Panc1 (cell line): ENCODE measurements around the gene SLC49A4.

Source experiments
- POLR2AphosphoS5 ChIP-seq: IDR thresholded peaks from 2 replicates; pipeline ENCODE4 v1.6.1; 2012; ENCODE audit warnings: mild to moderate bottlenecking, low read depth, low read length, moderate library complexity
- SIN3A ChIP-seq: IDR thresholded peaks from 2 replicates; pipeline ENCODE4 v1.6.1; 2012; ENCODE audit warnings: low read depth, mild to moderate bottlenecking, low read length, moderate library complexity, borderline replicate concordance; ENCODE audit not compliant: insufficient read depth
- TF ChIP-seq, protein P1 (sequence below): fragments of 450-650 bp; IDR thresholded peaks from 2 replicates; pipeline ENCODE4 v1.5.1; 2017; ENCODE audit warnings: mild to moderate bottlenecking

- TF ChIP-seq, protein P1, sequence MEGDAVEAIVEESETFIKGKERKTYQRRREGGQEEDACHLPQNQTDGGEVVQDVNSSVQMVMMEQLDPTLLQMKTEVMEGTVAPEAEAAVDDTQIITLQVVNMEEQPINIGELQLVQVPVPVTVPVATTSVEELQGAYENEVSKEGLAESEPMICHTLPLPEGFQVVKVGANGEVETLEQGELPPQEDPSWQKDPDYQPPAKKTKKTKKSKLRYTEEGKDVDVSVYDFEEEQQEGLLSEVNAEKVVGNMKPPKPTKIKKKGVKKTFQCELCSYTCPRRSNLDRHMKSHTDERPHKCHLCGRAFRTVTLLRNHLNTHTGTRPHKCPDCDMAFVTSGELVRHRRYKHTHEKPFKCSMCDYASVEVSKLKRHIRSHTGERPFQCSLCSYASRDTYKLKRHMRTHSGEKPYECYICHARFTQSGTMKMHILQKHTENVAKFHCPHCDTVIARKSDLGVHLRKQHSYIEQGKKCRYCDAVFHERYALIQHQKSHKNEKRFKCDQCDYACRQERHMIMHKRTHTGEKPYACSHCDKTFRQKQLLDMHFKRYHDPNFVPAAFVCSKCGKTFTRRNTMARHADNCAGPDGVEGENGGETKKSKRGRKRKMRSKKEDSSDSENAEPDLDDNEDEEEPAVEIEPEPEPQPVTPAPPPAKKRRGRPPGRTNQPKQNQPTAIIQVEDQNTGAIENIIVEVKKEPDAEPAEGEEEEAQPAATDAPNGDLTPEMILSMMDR: no peak
- TF ChIP-seq POLR2AphosphoS5 (no peak), SIN3A (no peak)
These were observed 95.9 kb downstream of the SLC49A4 start for GRCh38 chr3:122890720-122891220.
